ENCODE results near the gene FBXL15.

- TF ChIP-seq EP300 (IDR thresholded peaks at IDR 0.05) = no peak
- TF ChIP-seq, protein P1, sequence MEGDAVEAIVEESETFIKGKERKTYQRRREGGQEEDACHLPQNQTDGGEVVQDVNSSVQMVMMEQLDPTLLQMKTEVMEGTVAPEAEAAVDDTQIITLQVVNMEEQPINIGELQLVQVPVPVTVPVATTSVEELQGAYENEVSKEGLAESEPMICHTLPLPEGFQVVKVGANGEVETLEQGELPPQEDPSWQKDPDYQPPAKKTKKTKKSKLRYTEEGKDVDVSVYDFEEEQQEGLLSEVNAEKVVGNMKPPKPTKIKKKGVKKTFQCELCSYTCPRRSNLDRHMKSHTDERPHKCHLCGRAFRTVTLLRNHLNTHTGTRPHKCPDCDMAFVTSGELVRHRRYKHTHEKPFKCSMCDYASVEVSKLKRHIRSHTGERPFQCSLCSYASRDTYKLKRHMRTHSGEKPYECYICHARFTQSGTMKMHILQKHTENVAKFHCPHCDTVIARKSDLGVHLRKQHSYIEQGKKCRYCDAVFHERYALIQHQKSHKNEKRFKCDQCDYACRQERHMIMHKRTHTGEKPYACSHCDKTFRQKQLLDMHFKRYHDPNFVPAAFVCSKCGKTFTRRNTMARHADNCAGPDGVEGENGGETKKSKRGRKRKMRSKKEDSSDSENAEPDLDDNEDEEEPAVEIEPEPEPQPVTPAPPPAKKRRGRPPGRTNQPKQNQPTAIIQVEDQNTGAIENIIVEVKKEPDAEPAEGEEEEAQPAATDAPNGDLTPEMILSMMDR (IDR thresholded peaks at IDR 0.05) = no peak
These were observed 13.9 kb downstream of the FBXL15 start for GRCh38 chr10:102434394-102435132.
